ENCODE measurements around the gene ATG2A. TPM values are rescaled to one million over a fixed set of nuclear protein-coding genes. Genes with fewer than 3 reads are reported as not detected.

Gene ATG2A
- total and polyA plus RNA-seq, 8 donors: 12.2 to 77.6 (median 26.6) TPM

DNA sequence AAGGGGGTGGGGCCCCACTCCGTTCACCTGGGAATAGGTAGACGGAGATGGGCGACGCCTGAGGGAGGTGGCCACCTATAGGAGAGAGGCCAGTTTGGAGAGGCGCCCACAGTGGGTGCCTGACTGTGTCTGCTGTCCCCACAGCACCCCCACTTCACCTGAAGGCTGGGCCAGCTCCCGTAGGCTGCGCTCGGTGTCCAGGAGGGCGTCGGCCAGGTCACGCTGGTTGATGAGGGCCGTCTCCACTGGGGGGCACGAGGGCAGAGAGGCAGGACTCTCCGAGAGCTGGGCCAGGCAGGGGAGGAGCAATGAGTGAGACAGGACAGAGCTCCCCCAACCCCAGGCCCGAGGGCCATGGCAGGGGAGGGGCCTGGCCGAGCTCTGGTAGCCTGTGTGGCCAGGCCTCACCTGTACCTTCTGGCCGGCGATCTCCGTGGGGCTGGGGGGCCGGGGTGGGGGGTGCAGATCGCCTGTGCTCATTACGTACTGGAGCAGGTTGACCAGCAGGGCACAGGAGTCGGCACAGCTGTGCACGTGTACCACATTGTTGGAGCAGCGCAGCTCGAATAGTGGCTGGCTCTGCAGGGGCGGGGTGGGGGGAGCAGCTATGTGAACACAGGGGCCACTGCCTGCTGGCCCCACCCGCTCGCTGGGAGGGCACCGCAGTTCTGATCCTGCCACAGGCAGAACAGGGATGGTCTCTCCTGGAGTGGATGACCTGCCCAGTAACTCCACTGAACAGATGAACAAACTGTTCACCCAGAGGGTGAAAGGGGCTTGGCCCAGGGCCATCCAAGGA is 14.7 kb downstream of the ATG2A start:
- DNase-seq: no peak
- no peak overlapping the region for H3K27ac ChIP-seq
- H3K4me1 ChIP-seq: no peaks in the 10 kb centered on the region
- intact Hi-C loops (cut with DNase I; ENCODE audit: low total_unique reads): no loop called here
- 86 to 89% (median 88%) methylated on average over 10 to 30 of the region's 30 CpGs for WGBS, 5 donors
- no peaks in the 10 kb centered on the region for H3K9me3 ChIP-seq
- no peak overlapping the region for H3K4me3 ChIP-seq
- no peaks in the 10 kb centered on the region for H3K27me3 ChIP-seq
- no peak for TF ChIP-seq EP300 (IDR thresholded peaks at IDR 0.05)
- TF ChIP-seq, protein P1, sequence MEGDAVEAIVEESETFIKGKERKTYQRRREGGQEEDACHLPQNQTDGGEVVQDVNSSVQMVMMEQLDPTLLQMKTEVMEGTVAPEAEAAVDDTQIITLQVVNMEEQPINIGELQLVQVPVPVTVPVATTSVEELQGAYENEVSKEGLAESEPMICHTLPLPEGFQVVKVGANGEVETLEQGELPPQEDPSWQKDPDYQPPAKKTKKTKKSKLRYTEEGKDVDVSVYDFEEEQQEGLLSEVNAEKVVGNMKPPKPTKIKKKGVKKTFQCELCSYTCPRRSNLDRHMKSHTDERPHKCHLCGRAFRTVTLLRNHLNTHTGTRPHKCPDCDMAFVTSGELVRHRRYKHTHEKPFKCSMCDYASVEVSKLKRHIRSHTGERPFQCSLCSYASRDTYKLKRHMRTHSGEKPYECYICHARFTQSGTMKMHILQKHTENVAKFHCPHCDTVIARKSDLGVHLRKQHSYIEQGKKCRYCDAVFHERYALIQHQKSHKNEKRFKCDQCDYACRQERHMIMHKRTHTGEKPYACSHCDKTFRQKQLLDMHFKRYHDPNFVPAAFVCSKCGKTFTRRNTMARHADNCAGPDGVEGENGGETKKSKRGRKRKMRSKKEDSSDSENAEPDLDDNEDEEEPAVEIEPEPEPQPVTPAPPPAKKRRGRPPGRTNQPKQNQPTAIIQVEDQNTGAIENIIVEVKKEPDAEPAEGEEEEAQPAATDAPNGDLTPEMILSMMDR (IDR thresholded peaks at IDR 0.05): no peak
- TF ChIP-seq POLR2AphosphoS5 (IDR thresholded peaks at IDR 0.05): no peak
- TF ChIP-seq POLR2A (IDR thresholded peaks at IDR 0.05): no peak
- peaks cover 87 to 100% (median 100%) of the 10 kb centered on the region in 4 donors for H3K36me3 ChIP-seq

DNA sequence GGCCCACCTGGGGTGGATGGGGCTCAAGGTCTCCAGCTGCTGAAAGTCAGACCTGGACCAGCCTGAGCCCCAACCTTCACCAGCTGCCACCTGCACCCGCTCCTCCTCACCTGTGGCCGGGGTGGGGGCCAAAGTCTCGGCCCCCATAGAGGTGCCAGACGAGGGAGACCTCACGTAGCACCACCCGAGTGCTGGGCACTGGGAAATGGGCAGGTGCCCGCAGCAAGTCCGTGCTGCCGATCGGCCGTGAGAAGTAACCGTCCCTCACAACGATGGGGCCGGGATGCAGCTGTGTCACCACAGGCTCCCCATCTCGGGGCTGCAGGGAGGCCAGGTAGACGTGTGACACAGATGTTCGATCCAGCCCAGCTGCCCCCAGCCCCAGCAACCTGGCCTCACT is 16.2 kb downstream of the ATG2A start:
- intact Hi-C loops (cut with DNase I; ENCODE audit: low total_unique reads): no loop called here
- Histone ChIP-seq H3K4me3 (no peak overlapping the region), H3K9me3 (no peaks in the 10 kb centered on the region), H3K27me3 (no peaks in the 10 kb centered on the region), H3K27ac (no peak overlapping the region), H3K36me3 (peaks cover 74 to 100% (median 100%) of the 10 kb centered on the region in 4 donors), H3K4me1 (no peaks in the 10 kb centered on the region)
- no peak for DNase-seq
- no peak for TF ChIP-seq POLR2AphosphoS5 (IDR thresholded peaks at IDR 0.05)
- no peak for TF ChIP-seq EP300 (IDR thresholded peaks at IDR 0.05)
- TF ChIP-seq, protein P1 (IDR thresholded peaks at IDR 0.05): no peak
- no peak for TF ChIP-seq POLR2A (IDR thresholded peaks at IDR 0.05)
- WGBS, 5 donors: 92 to 95% (median 95%) methylated on average over 16 to 17 of the region's 17 CpGs

DNA sequence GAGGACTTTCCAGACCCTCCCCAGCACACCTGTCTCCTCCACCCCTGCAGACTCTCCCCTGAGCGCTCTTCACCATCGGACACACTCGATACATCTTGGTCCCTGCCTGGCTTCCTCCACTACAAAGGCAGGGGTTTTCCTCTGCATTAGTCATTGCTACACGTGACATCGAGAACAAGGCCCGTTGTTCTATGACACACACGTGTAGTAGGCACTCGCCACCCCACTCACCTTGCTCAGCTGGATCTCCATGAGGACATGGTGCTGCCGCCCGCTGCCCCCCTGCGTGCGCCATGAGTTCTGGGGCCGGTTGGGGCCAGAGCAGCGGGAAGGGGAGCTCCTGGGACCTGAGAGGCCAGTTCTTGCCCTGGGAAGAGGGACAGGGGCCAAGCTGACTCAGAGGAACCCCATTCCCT is 16.7 kb downstream of the ATG2A start:
- H3K9me3 ChIP-seq: no peaks in the 10 kb centered on the region
- no peaks in the 10 kb centered on the region for H3K27me3 ChIP-seq
- TF ChIP-seq, protein P1 (IDR thresholded peaks at IDR 0.05): no peak
- no peak for TF ChIP-seq POLR2A (IDR thresholded peaks at IDR 0.05)
- TF ChIP-seq EP300 (IDR thresholded peaks at IDR 0.05): no peak
- TF ChIP-seq POLR2AphosphoS5 (IDR thresholded peaks at IDR 0.05): no peak
- H3K4me1 ChIP-seq: no peaks in the 10 kb centered on the region
- intact Hi-C loops (cut with DNase I; ENCODE audit: low total_unique reads): no loop called here
- H3K27ac ChIP-seq: no peak overlapping the region
- no peak for DNase-seq
- H3K36me3 ChIP-seq: peaks cover 69 to 100% (median 100%) of the 10 kb centered on the region in 4 donors
- H3K4me3 ChIP-seq: no peak overlapping the region
- 76 to 83% (median 82%) methylated on average over 12 to 14 of the region's 14 CpGs for WGBS, 5 donors

DNA sequence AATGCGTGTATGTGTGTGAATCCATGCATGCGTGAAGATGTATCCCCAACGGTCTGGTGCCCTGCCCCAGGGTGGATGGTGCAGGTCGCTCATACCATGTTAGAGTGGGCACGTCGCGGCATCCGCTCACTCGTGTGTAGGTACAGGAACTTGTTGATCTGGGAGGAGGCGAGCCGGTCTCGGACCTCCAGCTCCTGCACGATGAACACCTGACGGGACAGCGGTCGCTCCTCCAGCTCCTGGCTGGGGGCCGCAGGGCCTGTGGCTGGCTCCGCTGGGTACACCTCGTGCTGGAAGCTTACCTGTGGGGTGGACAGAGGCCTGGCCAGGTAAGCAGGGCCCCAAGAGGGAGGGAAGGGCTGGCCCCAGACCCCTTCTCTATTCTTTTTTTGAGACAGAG is 18.5 kb downstream of the ATG2A start:
- Histone ChIP-seq H3K9me3 (no peaks in the 10 kb centered on the region), H3K4me1 (peaks cover 10 to 13% (median 12%) of the 10 kb centered on the region in 4 donors), H3K27me3 (no peaks in the 10 kb centered on the region), H3K36me3 (peaks cover 58 to 92% (median 91%) of the 10 kb centered on the region in 4 donors), H3K4me3 (no peak overlapping the region), H3K27ac (no peak overlapping the region)
- DNase-seq: no peak
- TF ChIP-seq POLR2AphosphoS5 (IDR thresholded peaks at IDR 0.05): no peak
- TF ChIP-seq, protein P1 (IDR thresholded peaks at IDR 0.05): no peak
- TF ChIP-seq POLR2A (IDR thresholded peaks at IDR 0.05): no peak
- TF ChIP-seq EP300 (IDR thresholded peaks at IDR 0.05): no peak
- WGBS, 5 donors: 92 to 97% (median 96%) methylated on average over 19 of the region's 19 CpGs
- intact Hi-C loops (cut with DNase I; ENCODE audit: low total_unique reads): no loop called here

Data from stomach (tissue), 9 donors.